Suprapubic skin (tissue), 3 donors: ENCODE data around the gene LIPC.

ENCODE experiments used
- CTCF ChIP-seq, 2 donors: fragments of 200-600 bp in 1 of 2; fragments of 450-650 bp in 1 of 2; sonication (generic) in 1 of 2; IDR thresholded peaks; one replicate each; pipeline ENCODE4 v1.5.1; 2016 to 2019; ENCODE audit warnings: antibody characterized with exemption in 2 of 2, mild to moderate bottlenecking in 1 of 2, moderate library complexity in 1 of 2
- POLR2A ChIP-seq, 2 donors: fragments of 450-650 bp; IDR thresholded peaks; one replicate each; pipeline ENCODE4 v1.6.1; 2017; ENCODE audit warnings: antibody characterized with exemption in 2 of 2, mild to moderate bottlenecking in 2 of 2, moderate library complexity in 2 of 2

- TF ChIP-seq CTCF (IDR thresholded peaks at IDR 0.05), result no peak
- TF ChIP-seq POLR2A (IDR thresholded peaks at IDR 0.05), result no peak
Measured at GRCh38 chr15:58539548-58539947, 107.8 kb downstream of the LIPC start.
